H1 (cell line): Measurements from ENCODE around the gene ASS1.

ENCODE experiments used
- CHD2 ChIP-seq: IDR thresholded peaks from 2 replicates; pipeline ENCODE4 v1.6.1; 2012; ENCODE audit warnings: low read length, improper control_type of control experiment
- EP300 ChIP-seq, 2 experiments: IDR thresholded peaks; 1 replicate in 1 of 2; 2 replicates in 1 of 2; pipeline ENCODE4 v1.6.1; 2011 to 2012; ENCODE audit warnings: low read depth in 2 of 2, low read length in 2 of 2, mild to moderate bottlenecking in 2 of 2, borderline replicate concordance in 1 of 2, inconsistent platforms in 1 of 2, moderate library complexity in 1 of 2
- EZH2 ChIP-seq: fragments of 200-600 bp; sonication (generic); IDR thresholded peaks from 2 replicates; pipeline ENCODE4 v1.7.1; 2012; ENCODE audit warnings: low read depth, mild to moderate bottlenecking, moderate library complexity, low read length, inconsistent platforms; ENCODE audit not compliant: severe bottlenecking
- GABPA ChIP-seq: IDR thresholded peaks from 2 replicates; pipeline ENCODE4 v1.6.1; 2011; ENCODE audit warnings: mild to moderate bottlenecking, low read length, moderate library complexity, borderline replicate concordance; ENCODE audit not compliant: insufficient read depth
- JUND ChIP-seq: IDR thresholded peaks from 2 replicates; pipeline ENCODE4 v1.6.1; 2011; ENCODE audit warnings: mild to moderate bottlenecking, improper control_type of control experiment, low read length
- PHF8 ChIP-seq: fragments of 200-600 bp; sonication (generic); conservative IDR thresholded peaks from 2 replicates; pipeline ENCODE4 v1.7.1; 2012; ENCODE audit warnings: low read depth, mild to moderate bottlenecking, inconsistent platforms, low read length, moderate library complexity
- RAD21 ChIP-seq, 2 experiments: IDR thresholded peaks in 1 of 2; conservative IDR thresholded peaks in 1 of 2; 2 replicates each; pipeline ENCODE4 v1.6.1; 2011; ENCODE audit warnings: low read depth in 2 of 2, low read length in 2 of 2, improper control_type of control experiment in 1 of 2, inconsistent platforms in 1 of 2, mild to moderate bottlenecking in 1 of 2, moderate library complexity in 1 of 2
- TBP ChIP-seq: IDR thresholded peaks from 2 replicates; pipeline ENCODE4 v1.6.1; 2011; ENCODE audit warnings: low read depth, low read length, improper control_type of control experiment
- TF ChIP-seq, protein P1 (sequence below), 3 experiments: IDR thresholded peaks; 1 replicate in 2 of 3; 2 replicates in 1 of 3; pipeline versions ENCODE4 v1.5.1 to v1.6.1; 2011; ENCODE audit warnings: low read length in 3 of 3, mild to moderate bottlenecking in 3 of 3, inconsistent platforms in 2 of 3, low read depth in 1 of 3, moderate library complexity in 1 of 3; ENCODE audit not compliant: insufficient read depth in 1 of 3; ENCODE audit errors: control extremely low read depth in 1 of 3

DNA sequence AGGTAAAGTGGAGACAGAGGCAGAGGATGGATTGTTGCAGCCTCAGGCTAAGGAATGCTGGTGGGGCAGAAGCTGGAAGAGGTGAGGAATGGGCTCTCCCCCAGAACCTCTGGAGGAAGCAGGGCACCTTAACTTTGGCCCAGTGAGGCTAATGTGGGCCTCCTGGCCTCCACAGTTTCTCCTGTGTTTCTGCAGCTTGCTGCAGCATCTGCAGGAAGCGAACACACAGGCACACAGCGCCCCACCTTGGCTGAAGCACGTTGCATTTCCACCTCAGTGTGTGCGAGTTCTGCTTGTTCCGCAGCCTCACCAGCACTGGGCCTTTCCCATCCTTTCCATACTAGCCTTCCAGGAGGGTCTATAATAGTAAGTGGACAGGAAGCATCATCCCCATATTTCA, 27.2 kb upstream of the ASS1 start:
- no peak for TF ChIP-seq JUND
- no peak for TF ChIP-seq GABPA
- TF ChIP-seq, protein P1, sequence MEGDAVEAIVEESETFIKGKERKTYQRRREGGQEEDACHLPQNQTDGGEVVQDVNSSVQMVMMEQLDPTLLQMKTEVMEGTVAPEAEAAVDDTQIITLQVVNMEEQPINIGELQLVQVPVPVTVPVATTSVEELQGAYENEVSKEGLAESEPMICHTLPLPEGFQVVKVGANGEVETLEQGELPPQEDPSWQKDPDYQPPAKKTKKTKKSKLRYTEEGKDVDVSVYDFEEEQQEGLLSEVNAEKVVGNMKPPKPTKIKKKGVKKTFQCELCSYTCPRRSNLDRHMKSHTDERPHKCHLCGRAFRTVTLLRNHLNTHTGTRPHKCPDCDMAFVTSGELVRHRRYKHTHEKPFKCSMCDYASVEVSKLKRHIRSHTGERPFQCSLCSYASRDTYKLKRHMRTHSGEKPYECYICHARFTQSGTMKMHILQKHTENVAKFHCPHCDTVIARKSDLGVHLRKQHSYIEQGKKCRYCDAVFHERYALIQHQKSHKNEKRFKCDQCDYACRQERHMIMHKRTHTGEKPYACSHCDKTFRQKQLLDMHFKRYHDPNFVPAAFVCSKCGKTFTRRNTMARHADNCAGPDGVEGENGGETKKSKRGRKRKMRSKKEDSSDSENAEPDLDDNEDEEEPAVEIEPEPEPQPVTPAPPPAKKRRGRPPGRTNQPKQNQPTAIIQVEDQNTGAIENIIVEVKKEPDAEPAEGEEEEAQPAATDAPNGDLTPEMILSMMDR (IDR thresholded peaks at IDR 0.05; ENCODE audit: control extremely low read depth in 1 of 3, insufficient read depth in 1 of 3, low read depth in 1 of 3, low read length in 3 of 3), result peak; percentile 46 to 76 (median 61)
- peak; percentile 63 to 66 for TF ChIP-seq RAD21 (IDR thresholded peaks at IDR 0.05 in 1 of 2, conservative IDR thresholded peaks at IDR 0.05 in 1 of 2; ENCODE audit: low read depth in 2 of 2, low read length in 2 of 2)
- no peak for TF ChIP-seq EZH2
- no peak for TF ChIP-seq EP300 (IDR thresholded peaks at IDR 0.05; ENCODE audit: borderline replicate concordance in 1 of 2, low read depth in 2 of 2, low read length in 2 of 2)
- no peak for TF ChIP-seq TBP
- no peak for TF ChIP-seq CHD2
- no peak for TF ChIP-seq PHF8
